Activated CD4-positive, alpha-beta T cell treated with anti-CD3 and anti-CD28 coated beads, Interleukin-2, Interleukin-4, amounts not matched to agents 100 ng/mL and 50 ng/mL, durations not matched to agents 16 hours and 8 hours (primary cell): ENCODE results near the gene BMAL1.

ENCODE experiments used
- DNase-seq: peaks from one replicate; pipeline ENCODE4 v3.0.0-alpha.2; 2020; ENCODE audit warnings: low spot score

The BMAL1 gene

GRCh38 chr11:13343931-13344717, 66.5 kb downstream of the BMAL1 start:
- peak; percentile 77 for DNase-seq

- DNase-seq, result no peak
Measured at GRCh38 chr11:13344818-13345217, 67.2 kb downstream of the BMAL1 start.

GRCh38 chr11:13346470-13346869, 68.9 kb downstream of the BMAL1 start:
- DNase-seq, result no peak

- DNase-seq, result no peak
Measured at GRCh38 chr11:13347901-13348300, 70.3 kb downstream of the BMAL1 start.

GRCh38 chr11:13348305-13348704, 70.7 kb downstream of the BMAL1 start:
- no peak for DNase-seq

- DNase-seq, result no peak
Measured at GRCh38 chr11:13349046-13349445, 71.5 kb downstream of the BMAL1 start.

GRCh38 chr11:13349581-13349980, 72.0 kb downstream of the BMAL1 start:
- no peak for DNase-seq

- DNase-seq, result no peak
Measured at GRCh38 chr11:13352711-13353110, 75.1 kb downstream of the BMAL1 start.

- peak; percentile 6 for DNase-seq
Measured at GRCh38 chr11:13354335-13354734, 76.7 kb downstream of the BMAL1 start.

GRCh38 chr11:13355191-13355590, 77.6 kb downstream of the BMAL1 start:
- no peak for DNase-seq

GRCh38 chr11:13357232-13357631, 79.6 kb downstream of the BMAL1 start:
- no peak for DNase-seq

GRCh38 chr11:13358596-13359270, 81.1 kb downstream of the BMAL1 start:
- DNase-seq, result no peak

GRCh38 chr11:13362596-13363109, 85.1 kb downstream of the BMAL1 start:
- DNase-seq, result no peak

- DNase-seq, result no peak
Measured at GRCh38 chr11:13364388-13364787, 86.8 kb downstream of the BMAL1 start.

- no peak for DNase-seq
Measured at GRCh38 chr11:13366266-13367026, 88.9 kb downstream of the BMAL1 start.

GRCh38 chr11:13367115-13367514, 89.5 kb downstream of the BMAL1 start:
- no peak for DNase-seq

- no peak for DNase-seq
Measured at GRCh38 chr11:13368041-13368446, 90.5 kb downstream of the BMAL1 start.

- no peak for DNase-seq
Measured at GRCh38 chr11:13373216-13373615, 95.6 kb downstream of the BMAL1 start.

- DNase-seq, result no peak
Measured at GRCh38 chr11:13375798-13376197, 98.2 kb downstream of the BMAL1 start.

- no peak for DNase-seq
Measured at GRCh38 chr11:13376402-13376801, 98.8 kb downstream of the BMAL1 start.

- no peak for DNase-seq
Measured at GRCh38 chr11:13376838-13377237, 99.2 kb downstream of the BMAL1 start.

- no peak for DNase-seq
Measured at GRCh38 chr11:13378316-13378715, 100.7 kb downstream of the BMAL1 start.

- no peak for DNase-seq
Measured at GRCh38 chr11:13380731-13381130, 103.1 kb downstream of the BMAL1 start.
